Adipocyte (in vitro differentiated cells): ENCODE measurements around the gene MAP4K4.
"Not testable (repeated sequence)": the region's sequence is repeated elsewhere in the genome, so short reads cannot be mapped to it uniquely, and the experiment has no call there.

Experiments
- DNase-seq: peaks from one replicate; pipeline ENCODE4 v3.0.0-alpha.2; 2015; ENCODE audit warnings: low read depth
- H3K27me3 ChIP-seq: replicated peaks from 2 replicates; pipeline ENCODE4 v1.7.0; 2013; ENCODE audit warnings: mild to moderate bottlenecking, low read length, moderate library complexity; ENCODE audit not compliant: control insufficient read depth, insufficient read depth
- H3K36me3 ChIP-seq: 2 replicates; pipeline ENCODE4 v1.7.0; 2013; ENCODE audit warnings: low read length, mild to moderate bottlenecking, moderate library complexity; ENCODE audit not compliant: control insufficient read depth, insufficient read depth, severe bottlenecking
- H3K4me1 ChIP-seq: 2 replicates; pipeline ENCODE4 v1.7.0; 2013; ENCODE audit warnings: mild to moderate bottlenecking, low read length, moderate library complexity; ENCODE audit not compliant: control insufficient read depth, insufficient read depth
- H3K4me3 ChIP-seq: 2 replicates; pipeline ENCODE4 v1.7.0; 2013; ENCODE audit warnings: mild to moderate bottlenecking, low read length, moderate library complexity
- H3K9ac ChIP-seq: 2 replicates; pipeline ENCODE4 v1.7.0; 2013; ENCODE audit warnings: mild to moderate bottlenecking, low read length, moderate library complexity
- H3K9me3 ChIP-seq: 2 replicates; pipeline ENCODE4 v1.7.0; 2013; ENCODE audit warnings: mild to moderate bottlenecking, low read length, moderate library complexity; ENCODE audit not compliant: control insufficient read depth

The MAP4K4 gene

GRCh38 chr2:101773961-101774360 lies 76.5 kb downstream of the MAP4K4 start:
- H3K4me1 ChIP-seq, result peaks cover 22% of the 10 kb centered on the region
- not testable (repeated sequence) for H3K36me3 ChIP-seq, H3K9me3 ChIP-seq, H3K9ac ChIP-seq, DNase-seq, H3K27me3 ChIP-seq, H3K4me3 ChIP-seq

GRCh38 chr2:101775092-101775491 lies 77.6 kb downstream of the MAP4K4 start:
- no peak for DNase-seq
- no peaks in the 10 kb centered on the region for H3K9me3 ChIP-seq
- no peak overlapping the region for H3K9ac ChIP-seq
- no peak overlapping the region for H3K4me3 ChIP-seq
- peaks cover 22% of the 10 kb centered on the region for H3K4me1 ChIP-seq
- no peaks in the 10 kb centered on the region for H3K36me3 ChIP-seq
- no peaks in the 10 kb centered on the region for H3K27me3 ChIP-seq

- Histone ChIP-seq H3K4me3 (no peak overlapping the region), H3K4me1 (peaks cover 22% of the 10 kb centered on the region), H3K36me3 (no peaks in the 10 kb centered on the region), H3K27me3 (no peaks in the 10 kb centered on the region), H3K9me3 (no peaks in the 10 kb centered on the region), H3K9ac (no peak overlapping the region)
- no peak for DNase-seq
Measured at GRCh38 chr2:101775636-101776035, 78.1 kb downstream of the MAP4K4 start.

- DNase-seq, result no peak
- H3K9me3 ChIP-seq, result no peaks in the 10 kb centered on the region
- peaks cover 21% of the 10 kb centered on the region for H3K4me1 ChIP-seq
- no peak overlapping the region for H3K4me3 ChIP-seq
- H3K27me3 ChIP-seq, result no peaks in the 10 kb centered on the region
- H3K9ac ChIP-seq, result no peak overlapping the region
- H3K36me3 ChIP-seq, result no peaks in the 10 kb centered on the region
Measured at GRCh38 chr2:101776172-101777043, 78.9 kb downstream of the MAP4K4 start.

GRCh38 chr2:101777337-101777736 lies 79.8 kb downstream of the MAP4K4 start:
- no peak for DNase-seq
- H3K36me3 ChIP-seq, result no peaks in the 10 kb centered on the region
- H3K27me3 ChIP-seq, result no peaks in the 10 kb centered on the region
- H3K4me1 ChIP-seq, result peaks cover 21% of the 10 kb centered on the region
- H3K9ac ChIP-seq, result no peak overlapping the region
- H3K9me3 ChIP-seq, result no peaks in the 10 kb centered on the region
- H3K4me3 ChIP-seq, result no peak overlapping the region

- Histone ChIP-seq H3K36me3 (no peaks in the 10 kb centered on the region), H3K9me3 (no peaks in the 10 kb centered on the region), H3K9ac (no peak overlapping the region), H3K4me3 (no peak overlapping the region), H3K27me3 (no peaks in the 10 kb centered on the region), H3K4me1 (peaks cover 22% of the 10 kb centered on the region)
- DNase-seq, result no peak
Measured at GRCh38 chr2:101778102-101778501, 80.6 kb downstream of the MAP4K4 start.

GRCh38 chr2:101779190-101779589 lies 81.7 kb downstream of the MAP4K4 start:
- H3K4me1 ChIP-seq, result peaks cover 22% of the 10 kb centered on the region

GRCh38 chr2:101779656-101780055 lies 82.1 kb downstream of the MAP4K4 start:
- Histone ChIP-seq H3K36me3 (no peaks in the 10 kb centered on the region), H3K9ac (no peak overlapping the region), H3K27me3 (no peaks in the 10 kb centered on the region), H3K4me3 (no peak overlapping the region), H3K9me3 (no peaks in the 10 kb centered on the region), H3K4me1 (peaks cover 22% of the 10 kb centered on the region)
- DNase-seq, result no peak

More at GRCh38 chr2:101779190-101779589, 81.7 kb downstream of the MAP4K4 start:
- no peak overlapping the region for H3K4me3 ChIP-seq
- no peaks in the 10 kb centered on the region for H3K36me3 ChIP-seq
- no peaks in the 10 kb centered on the region for H3K9me3 ChIP-seq
- DNase-seq, result no peak
- no peak overlapping the region for H3K9ac ChIP-seq
- no peaks in the 10 kb centered on the region for H3K27me3 ChIP-seq

- Histone ChIP-seq H3K9ac (no peak overlapping the region), H3K36me3 (no peaks in the 10 kb centered on the region), H3K4me1 (peaks cover 22% of the 10 kb centered on the region), H3K4me3 (no peak overlapping the region), H3K9me3 (no peaks in the 10 kb centered on the region), H3K27me3 (no peaks in the 10 kb centered on the region)
- DNase-seq, result no peak
Measured at GRCh38 chr2:101781326-101781725, 83.8 kb downstream of the MAP4K4 start.

- Histone ChIP-seq H3K9me3 (no peaks in the 10 kb centered on the region), H3K9ac (no peak overlapping the region), H3K4me3 (no peak overlapping the region), H3K27me3 (no peaks in the 10 kb centered on the region), H3K36me3 (no peaks in the 10 kb centered on the region), H3K4me1 (peaks cover 22% of the 10 kb centered on the region)
- DNase-seq, result no peak
Measured at GRCh38 chr2:101781791-101782426, 84.4 kb downstream of the MAP4K4 start.

GRCh38 chr2:101782427-101782792 lies 84.9 kb downstream of the MAP4K4 start:
- Histone ChIP-seq H3K4me3 (no peak overlapping the region), H3K4me1 (peaks cover 26% of the 10 kb centered on the region), H3K9me3 (no peaks in the 10 kb centered on the region), H3K36me3 (no peaks in the 10 kb centered on the region), H3K27me3 (no peaks in the 10 kb centered on the region), H3K9ac (no peak overlapping the region)
- no peak for DNase-seq
